H1 (cell line): Measurements from ENCODE around the gene CACNA1C. TPM values are rescaled to one million over a fixed set of nuclear protein-coding genes. Genes with fewer than 3 reads are reported as not detected.

Experiments used
- CTCF ChIA-PET: fragments of 300-600 bp; sonication (Branson Sonifier 250); formaldehyde crosslinking; loops from one replicate; lab custom pipeline; 2021; ENCODE audit not compliant: partially characterized antibody; lab: Charles Lee
- POLR2A ChIA-PET: fragments of 300-600 bp; sonication (Branson Sonifier 250); formaldehyde crosslinking; loops from one replicate; lab custom pipeline; 2021; ENCODE audit warnings: inconsistent platforms; ENCODE audit not compliant: partially characterized antibody; lab: Charles Lee
- DNase-seq, 2 experiments: peaks; one replicate each; pipeline versions ENCODE4 v3.0.0 to v3.0.0-alpha.2; 2010 to 2022; ENCODE audit warnings: low spot score in 2 of 2, low read depth in 1 of 2, mixed read lengths in 1 of 2
- FAIRE-seq: peaks from 2 replicates; lab custom pipeline; 2011; peaks lifted over from hg19 to GRCh38; lab: Jason Lieb, UNC
- H2AFZ ChIP-seq: 2 replicates; pipeline ENCODE4 v1.8.1; 2012; ENCODE audit warnings: low read length, inconsistent platforms
- H2AK5ac ChIP-seq: 2 replicates; pipeline ENCODE4 v1.6.1; 2013; ENCODE audit warnings: low read depth, low read length
- H2BK120ac ChIP-seq: replicated peaks from 2 replicates; pipeline ENCODE3; 2013; ENCODE audit warnings: low read depth, low read length, inconsistent platforms
- H2BK12ac ChIP-seq: 2 replicates; pipeline ENCODE4 v1.6.1; 2013; ENCODE audit warnings: low read depth, low read length
- H2BK15ac ChIP-seq: 2 replicates; pipeline ENCODE4 v1.6.1; 2013; ENCODE audit warnings: low read length
- H2BK20ac ChIP-seq: 2 replicates; pipeline ENCODE4 v1.6.1; 2013; ENCODE audit warnings: low read length
- H2BK5ac ChIP-seq: 2 replicates; pipeline ENCODE4 v1.6.1; 2013; ENCODE audit warnings: low read depth, low read length
- H3K14ac ChIP-seq: 2 replicates; pipeline ENCODE4 v1.6.1; 2013; ENCODE audit warnings: inconsistent platforms; ENCODE audit not compliant: insufficient read length
- H3K18ac ChIP-seq: 2 replicates; pipeline ENCODE4 v1.6.1; 2013; ENCODE audit warnings: low read length; ENCODE audit errors: extremely low read depth
- H3K23ac ChIP-seq: 2 replicates; pipeline ENCODE4 v1.6.1; 2013; ENCODE audit warnings: inconsistent platforms; ENCODE audit not compliant: insufficient read length
- H3K23me2 ChIP-seq: 2 replicates; pipeline ENCODE4 v1.6.1; 2013; ENCODE audit warnings: low read depth, low read length
- H3K27ac ChIP-seq: 2 replicates; pipeline ENCODE4 v1.6.1; 2011; ENCODE audit warnings: low read depth, low read length, inconsistent platforms
- H3K27me3 ChIP-seq, 4 experiments: replicated peaks in 1 of 4; 1 replicate in 1 of 4; 2 replicates in 3 of 4; pipeline versions ENCODE4 v1.6.1 to v1.8.1; 2011 to 2013; ENCODE audit warnings: low read length in 3 of 4, mild to moderate bottlenecking in 3 of 4, inconsistent platforms in 2 of 4, mixed read lengths in 2 of 4, moderate library complexity in 1 of 4; ENCODE audit not compliant: control insufficient read depth in 3 of 4, insufficient read depth in 3 of 4; ENCODE audit errors: extremely low read depth in 1 of 4
- H3K36me3 ChIP-seq, 4 experiments: 2 replicates each; pipeline versions ENCODE4 v1.6.1 to v1.8.1; 2011 to 2013; ENCODE audit warnings: mild to moderate bottlenecking in 4 of 4, low read length in 3 of 4, moderate library complexity in 2 of 4, control low read depth in 1 of 4, inconsistent platforms in 1 of 4; ENCODE audit not compliant: insufficient read depth in 4 of 4, control insufficient read depth in 2 of 4
- H3K4ac ChIP-seq: replicated peaks from 2 replicates; pipeline ENCODE3; 2013; ENCODE audit warnings: low read length, low read depth, mixed read lengths, inconsistent platforms; ENCODE audit not compliant: insufficient read length
- H3K4me1 ChIP-seq, 4 experiments: replicated peaks in 1 of 4; 1 replicate in 1 of 4; 2 replicates in 3 of 4; pipeline versions ENCODE4 v1.6.1 to v1.8.1; 2011 to 2013; ENCODE audit warnings: low read length in 3 of 4, inconsistent platforms in 2 of 4, mixed read lengths in 1 of 4; ENCODE audit not compliant: insufficient read depth in 4 of 4, control insufficient read depth in 3 of 4
- H3K4me2 ChIP-seq, 2 experiments: 2 replicates each; pipeline versions ENCODE4 v1.6.1 to v1.8.1; 2011 to 2013; ENCODE audit warnings: low read depth in 2 of 2, low read length in 2 of 2, control low read depth in 1 of 2, inconsistent platforms in 1 of 2, mild to moderate bottlenecking in 1 of 2; ENCODE audit not compliant: insufficient read depth in 1 of 2
- H3K4me3 ChIP-seq, 4 experiments: fragments of 200-600, 300-600 bp in 1 of 4; sonication (generic), shearing (Covaris generic), sonication (Bioruptor Twin) in 1 of 4; 2 replicates each; pipeline versions ENCODE4 v1.5.1 to v1.8.1; 2011 to 2016; ENCODE audit warnings: low read length in 4 of 4, low read depth in 3 of 4, control low read depth in 2 of 4, inconsistent platforms in 2 of 4, mild to moderate bottlenecking in 2 of 4, mixed read lengths in 1 of 4, moderate library complexity in 1 of 4; ENCODE audit not compliant: insufficient read depth in 2 of 4; ENCODE audit errors: extremely low read depth in 1 of 4
- H3K56ac ChIP-seq: replicated peaks from 2 replicates; pipeline ENCODE3; 2013; ENCODE audit warnings: low read depth, mild to moderate bottlenecking, mixed read lengths, low read length, inconsistent platforms; ENCODE audit not compliant: insufficient read length
- H3K79me1 ChIP-seq: 2 replicates; pipeline ENCODE4 v1.6.1; 2013; ENCODE audit warnings: low read depth, low read length, control low read depth
- H3K79me2 ChIP-seq, 2 experiments: 2 replicates each; pipeline versions ENCODE4 v1.6.1 to v1.8.1; 2012 to 2013; ENCODE audit warnings: low read length in 2 of 2, mild to moderate bottlenecking in 2 of 2, inconsistent platforms in 1 of 2; ENCODE audit not compliant: insufficient read depth in 2 of 2, control insufficient read depth in 1 of 2
- H3K9ac ChIP-seq, 4 experiments: replicated peaks in 1 of 4; 1 replicate in 1 of 4; 2 replicates in 3 of 4; pipeline versions ENCODE4 v1.6.1 to v1.8.1; 2011 to 2013; ENCODE audit warnings: low read depth in 3 of 4, low read length in 3 of 4, control low read depth in 2 of 4, mild to moderate bottlenecking in 2 of 4, moderate library complexity in 2 of 4, inconsistent platforms in 1 of 4; ENCODE audit errors: extremely low read depth in 1 of 4
- H3K9me3 ChIP-seq, 2 experiments: 2 replicates each; pipeline versions ENCODE4 v1.6.1 to v1.8.1; 2012 to 2013; ENCODE audit warnings: mild to moderate bottlenecking in 2 of 2, moderate library complexity in 2 of 2, control low read depth in 1 of 2, inconsistent platforms in 1 of 2, low read depth in 1 of 2, low read length in 1 of 2, mixed read lengths in 1 of 2; ENCODE audit not compliant: insufficient read depth in 2 of 2
- H4K20me1 ChIP-seq, 2 experiments: replicated peaks in 1 of 2; 2 replicates each; pipeline versions ENCODE3 to v1.8.1; 2011 to 2013; ENCODE audit warnings: inconsistent platforms in 2 of 2, low read length in 2 of 2, mild to moderate bottlenecking in 1 of 2; ENCODE audit not compliant: insufficient read depth in 2 of 2, control insufficient read depth in 1 of 2
- H4K5ac ChIP-seq: 2 replicates; pipeline ENCODE4 v1.6.1; 2013; ENCODE audit warnings: low read length, low read depth, mixed read lengths, inconsistent platforms; ENCODE audit not compliant: insufficient read length
- H4K8ac ChIP-seq: 2 replicates; pipeline ENCODE4 v1.8.0; 2013; ENCODE audit warnings: mild to moderate bottlenecking, moderate library complexity, low read length, inconsistent platforms; ENCODE audit not compliant: insufficient read depth; ENCODE audit errors: extremely low read depth
- H4K91ac ChIP-seq: replicated peaks from 2 replicates; pipeline ENCODE3; 2013; ENCODE audit warnings: low read length, mixed read lengths, inconsistent platforms; ENCODE audit not compliant: insufficient read length
- CTCF ChIP-seq, 3 experiments: IDR thresholded peaks; 1 replicate in 2 of 3; 2 replicates in 1 of 3; pipeline versions ENCODE4 v1.5.1 to v1.6.1; 2011; ENCODE audit warnings: low read length in 3 of 3, mild to moderate bottlenecking in 3 of 3, inconsistent platforms in 2 of 3, low read depth in 1 of 3, moderate library complexity in 1 of 3; ENCODE audit not compliant: insufficient read depth in 1 of 3; ENCODE audit errors: control extremely low read depth in 1 of 3
- KDM1A ChIP-seq: fragments of 200-600, 300-600 bp; sonication (generic); IDR thresholded peaks from 2 replicates; pipeline ENCODE4 v1.7.1; 2016; ENCODE audit warnings: mild to moderate bottlenecking, low read length, borderline replicate concordance
- RAD21 ChIP-seq, 2 experiments: IDR thresholded peaks in 1 of 2; conservative IDR thresholded peaks in 1 of 2; 2 replicates each; pipeline ENCODE4 v1.6.1; 2011; ENCODE audit warnings: low read depth in 2 of 2, low read length in 2 of 2, improper control_type of control experiment in 1 of 2, inconsistent platforms in 1 of 2, mild to moderate bottlenecking in 1 of 2, moderate library complexity in 1 of 2
- RFX5 ChIP-seq: IDR thresholded peaks from 2 replicates; pipeline ENCODE4 v1.6.1; 2011; ENCODE audit warnings: low read depth, low read length, improper control_type of control experiment, borderline replicate concordance
- SP2 ChIP-seq: IDR thresholded peaks from 2 replicates; pipeline ENCODE4 v1.6.1; 2012; ENCODE audit warnings: mild to moderate bottlenecking, low read length, inconsistent platforms
- WGBS, 2 experiments: shearing (Covaris generic) in 1 of 2; methylation state at CpG; one replicate each; pipeline versions ENCODE4 v1.1.6 to v1.1.7; 2013 to 2015; ENCODE audit warnings: low lambda C conversion rate in 2 of 2, mixed read lengths in 2 of 2, inconsistent platforms in 1 of 2, low coverage in 1 of 2, missing lambda C conversion rate in 1 of 2; ENCODE audit not compliant: insufficient replicate concordance in 2 of 2, insufficient coverage in 1 of 2, insufficient read length in 1 of 2; ENCODE audit errors: extremely low coverage in 1 of 2, missing lambda C conversion rate in 1 of 2; 5-methylcytosine and 5-hydroxymethylcytosine counted together
- polyA plus RNA-seq, 7 experiments: library from polyadenylated mRNA; depleted of rRNA in 3 of 7; stranded (reverse) in 5 of 7; unstranded in 2 of 7; fragments of >200 nt in 5 of 7; fragments of 200-250 nt in 2 of 7; gene quantifications; 1 replicate in 5 of 7; 2 replicates in 1 of 7; 4 replicates in 1 of 7; pipeline versions ENCODE4 v1.2.1 to v1.2.3, GENCODE V29; 2011 to 2013; ENCODE audit warnings: missing spikeins in 2 of 7, mixed read lengths in 2 of 7
- total RNA-seq: library from RNA; stranded (reverse); fragmentation: NEBNext Ultra II Directional; extraction: Animal tissue kit (Norgen Biotek cat#: 25700); gene quantifications from 2 replicates; pipeline ENCODE4 v1.2.1, GENCODE V29; 2021

Gene CACNA1C
- total and polyA plus RNA-seq, 2 of the 8 experiments (the other 6 are each of a cell fraction or from before 2014, with no cell fraction given), result 1.3 TPM

GRCh38 chr12:2414810-2415567 is 362.2 kb downstream of the CACNA1C start:
- DNase-seq, result no peak

More at GRCh38 chr12:2414810-2415567, 362.2 kb downstream of the CACNA1C start:
- Histone ChIP-seq H3K27me3 (no peaks in the 10 kb centered on the region; a peak in 1 of 7 replicates), H3K4ac (no peak overlapping the region), H3K79me1 (no peaks in the 10 kb centered on the region), H3K4me3 (no peak overlapping the region), H2BK5ac (no peak overlapping the region), H3K27ac (no peak overlapping the region), H4K91ac (no peak overlapping the region), H3K9me3 (no peaks in the 10 kb centered on the region), H2AK5ac (peak overlapping the region; percentile 42; the same call in 1 of the 2 replicates), H2BK12ac (peak overlapping the region; percentile 10; the same call in 1 of the 2 replicates), H3K9ac (no peak overlapping the region), H3K4me1 (peaks cover 9 to 37% (median 23%) of the 10 kb centered on the region in 4 experiments), H2BK15ac (no peak overlapping the region), H2BK120ac (no peak overlapping the region), H3K23me2 (no peaks in the 10 kb centered on the region), H3K18ac (no peak overlapping the region), H2AFZ (no peak overlapping the region), H3K56ac (no peak overlapping the region), H3K23ac (no peak overlapping the region), H3K4me2 (no peak overlapping the region), H3K14ac (no peak overlapping the region), H4K5ac (no peak overlapping the region), H2BK20ac (no peak overlapping the region), H3K36me3 (no peaks in the 10 kb centered on the region), H3K79me2 (no peaks in the 10 kb centered on the region), H4K20me1 (no peaks in the 10 kb centered on the region), H4K8ac (no peak overlapping the region)
- ChIA-PET CTCF (interaction anchor here (0.6 to 10.7 kb wide), 14 partner anchors 9 to 168 kb away, joined by 3 to 94 read pairs (median 4); no protein-coding TSS in a partner anchor), POLR2A (interaction anchor here (1.5 kb wide), 1 partner anchor 186 kb away, joined by 3 read pairs; no protein-coding TSS in a partner anchor)
- WGBS, 2 experiments, result 95% methylated on average over 19 of the region's 19 CpGs; no CpG with 5 or more reads in 1 of the 2 experiments
- TF ChIP-seq RAD21 (IDR thresholded peaks at IDR 0.05 in 1 of 2, conservative IDR thresholded peaks at IDR 0.05 in 1 of 2; ENCODE audit: low read depth in 2 of 2, low read length in 2 of 2) (peak in 1 of 2 experiments; percentile 25; a peak in 1 of 4 replicates), SP2 (no peak), KDM1A (no peak), RFX5 (no peak), CTCF (IDR thresholded peaks at IDR 0.05; ENCODE audit: control extremely low read depth in 1 of 3, insufficient read depth in 1 of 3, low read depth in 1 of 3, low read length in 3 of 3) (peak in 2 of 3 experiments; percentile 15 to 24; a peak in 3 of 4 replicates)
- FAIRE-seq, result no peak
